DMS79 (cell line): ENCODE data around the gene PLOD1.
A peak's percentile ranks its signal among the peaks of the same experiment; 100 is the strongest.
"Not testable (repeated sequence)": the region's sequence is repeated elsewhere in the genome, so short reads cannot be mapped to it uniquely, and the experiment has no call there.

Experiments
- DNase-seq: peaks from one replicate; lab custom pipeline; 2025; lab: John Stamatoyannopoulos, UW

The PLOD1 gene

GRCh38 chr1:11934302-11935056 lies at the start of gene PLOD1:
PLOD1 (plus strand) TSS chr1:11934717; CDS start chr1:11934780, 63 bp downstream.
- DNase-seq = peak; percentile 88

DNA sequence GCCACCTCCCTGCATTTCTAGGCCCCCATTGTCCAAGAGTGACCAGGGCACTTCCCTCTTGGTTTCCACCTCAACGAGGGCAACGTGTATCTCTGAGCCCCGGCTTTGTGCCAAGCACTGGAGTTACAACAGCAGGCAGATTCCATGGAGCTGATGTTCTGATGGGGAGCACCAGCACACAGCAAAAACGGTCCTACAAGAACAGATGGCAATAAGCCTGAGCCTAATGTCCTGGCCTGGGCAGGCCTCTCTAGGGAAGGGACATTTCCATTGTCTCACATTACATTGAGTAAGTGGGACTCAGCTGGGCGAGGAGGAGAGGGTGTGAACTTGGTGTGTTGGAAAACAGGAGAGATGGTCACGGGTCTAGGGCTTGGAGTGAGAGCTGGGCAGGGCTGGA lies 48.6 kb upstream of the PLOD1 start:
- DNase-seq = no peak

DNA sequence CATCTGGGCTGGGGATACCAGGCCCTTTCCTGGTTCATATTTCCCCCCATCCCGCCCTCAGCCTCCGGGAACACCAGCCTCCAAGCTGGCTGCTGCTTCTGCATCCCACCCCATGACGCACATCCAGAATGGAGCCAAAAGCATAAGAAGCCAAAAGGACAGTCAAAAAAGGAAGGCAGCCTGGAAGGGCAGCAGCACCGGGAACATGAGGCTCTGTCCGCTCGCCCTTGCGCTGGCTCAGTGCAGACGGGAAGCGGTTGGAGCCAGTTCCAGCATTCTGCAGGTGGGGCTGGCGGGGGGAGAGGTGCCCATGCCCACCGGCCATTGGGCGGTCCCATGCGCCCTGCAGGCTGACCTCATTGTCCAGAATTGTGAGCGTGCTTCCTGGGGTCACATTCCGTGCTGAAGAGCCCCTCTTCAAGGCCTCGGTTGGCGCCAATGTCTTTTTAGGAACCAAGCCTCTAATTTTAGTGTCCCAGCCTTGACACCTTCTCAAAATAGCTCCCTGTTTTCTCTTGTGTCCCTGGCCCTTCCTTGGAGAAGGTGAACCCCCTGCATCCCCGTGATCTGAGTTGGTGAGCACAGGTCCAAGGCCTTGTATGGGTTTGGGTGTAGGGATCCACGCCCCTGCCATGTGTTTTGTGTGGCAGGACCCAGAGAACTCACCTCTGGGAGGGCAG lies 47.4 kb upstream of the PLOD1 start:
- no peak for DNase-seq

GRCh38 chr1:11887666-11888007 lies 46.9 kb upstream of the PLOD1 start:
- DNase-seq = no peak

- no peak for DNase-seq
Observed at GRCh38 chr1:11888206-11888876, 46.2 kb upstream of the PLOD1 start.

GRCh38 chr1:11888877-11889208 lies 45.7 kb upstream of the PLOD1 start:
- DNase-seq = no peak

DNA sequence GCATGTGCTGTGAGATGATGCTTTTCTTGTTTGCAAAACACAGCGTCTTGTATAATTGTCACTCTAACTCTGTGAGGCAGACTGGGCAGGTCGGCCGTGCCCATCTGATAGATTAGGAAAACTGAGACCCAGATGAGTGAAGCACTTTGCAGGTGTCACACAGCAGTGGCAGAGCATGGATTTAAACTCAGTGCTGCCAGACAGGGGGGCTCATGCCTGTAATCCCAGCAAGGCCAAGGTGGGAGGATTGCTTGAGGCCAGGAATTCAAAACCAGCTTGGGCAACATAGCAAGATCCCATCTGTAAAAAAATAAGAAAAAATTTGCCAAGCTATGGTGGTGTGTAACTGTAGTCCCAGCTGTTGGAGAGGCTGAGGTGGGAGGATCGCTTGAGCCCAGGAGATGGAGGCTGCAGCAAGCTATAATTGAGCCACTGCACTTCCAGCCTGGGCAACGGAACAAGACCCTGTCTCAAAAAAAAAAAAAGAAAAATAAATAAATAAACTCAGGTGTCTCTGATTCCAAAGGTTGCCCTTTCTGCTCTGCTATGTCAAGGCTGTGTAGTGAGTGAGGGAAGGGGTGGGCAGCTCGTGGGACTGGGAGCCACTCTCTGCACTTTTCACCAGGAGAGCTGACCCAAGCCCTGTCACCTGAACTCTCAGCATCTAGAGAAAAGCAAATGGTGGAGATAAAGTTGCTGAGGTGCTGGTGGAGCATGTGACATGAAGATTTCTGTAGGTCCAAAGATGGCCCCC lies 42.9 kb upstream of the PLOD1 start:
- DNase-seq = no peak

- peak; percentile 41 for DNase-seq
Observed at GRCh38 chr1:11893907-11894251, 40.6 kb upstream of the PLOD1 start.

DNA sequence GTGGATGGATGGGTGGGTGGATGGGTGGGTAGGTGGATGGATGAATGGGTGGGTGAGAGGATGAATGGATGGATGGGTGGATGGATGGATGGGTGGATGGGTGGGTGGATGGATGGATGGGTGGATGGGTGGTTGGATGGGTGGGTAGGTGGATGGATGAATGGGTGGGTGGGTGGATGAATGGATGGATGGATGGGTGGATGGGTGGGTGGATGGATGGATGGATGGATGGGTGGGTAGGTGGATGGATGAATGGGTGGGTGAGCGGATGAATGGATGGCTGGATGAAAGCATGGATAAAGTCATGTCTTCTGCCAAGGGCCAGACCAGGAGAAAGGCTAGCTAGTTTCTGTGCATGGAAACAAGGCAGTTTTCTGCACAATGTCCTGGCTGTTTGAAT lies 40.0 kb upstream of the PLOD1 start:
- DNase-seq = not testable (repeated sequence)

DNA sequence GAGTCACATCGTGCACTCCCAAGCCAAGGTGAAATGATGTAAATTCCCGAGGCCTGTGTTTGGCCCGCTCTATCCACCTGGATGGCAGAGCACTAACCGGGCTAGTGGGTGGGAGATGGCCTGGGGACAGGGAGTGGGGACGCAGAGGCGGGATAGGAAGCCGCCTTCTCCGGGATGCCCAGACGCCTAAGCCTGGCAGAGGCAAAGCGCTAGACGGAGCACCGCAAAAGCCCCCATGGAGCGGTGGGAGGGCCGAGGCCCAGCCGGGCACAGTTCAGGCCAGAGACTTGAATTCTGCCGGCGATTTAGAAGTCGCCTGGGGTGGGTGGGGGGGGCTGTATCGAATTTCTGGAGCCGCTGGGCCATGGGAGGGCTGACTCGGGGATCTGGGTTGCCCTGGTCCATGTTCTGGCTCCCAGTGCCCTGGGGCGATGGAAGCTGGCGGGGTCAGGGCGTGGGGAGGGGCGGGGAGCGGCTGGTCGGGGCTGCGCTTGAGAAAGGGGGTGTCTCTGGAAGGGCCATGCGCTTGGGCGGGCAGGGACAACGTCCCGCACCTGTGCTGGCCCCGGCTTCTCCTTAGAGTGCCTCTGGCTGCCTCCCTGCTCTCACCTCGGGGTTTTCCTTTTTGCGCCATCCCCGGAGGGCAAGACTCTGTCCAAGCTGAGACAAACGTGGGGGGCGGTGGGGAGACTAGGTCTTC lies 36.3 kb upstream of the PLOD1 start:
- no peak for DNase-seq

DNA sequence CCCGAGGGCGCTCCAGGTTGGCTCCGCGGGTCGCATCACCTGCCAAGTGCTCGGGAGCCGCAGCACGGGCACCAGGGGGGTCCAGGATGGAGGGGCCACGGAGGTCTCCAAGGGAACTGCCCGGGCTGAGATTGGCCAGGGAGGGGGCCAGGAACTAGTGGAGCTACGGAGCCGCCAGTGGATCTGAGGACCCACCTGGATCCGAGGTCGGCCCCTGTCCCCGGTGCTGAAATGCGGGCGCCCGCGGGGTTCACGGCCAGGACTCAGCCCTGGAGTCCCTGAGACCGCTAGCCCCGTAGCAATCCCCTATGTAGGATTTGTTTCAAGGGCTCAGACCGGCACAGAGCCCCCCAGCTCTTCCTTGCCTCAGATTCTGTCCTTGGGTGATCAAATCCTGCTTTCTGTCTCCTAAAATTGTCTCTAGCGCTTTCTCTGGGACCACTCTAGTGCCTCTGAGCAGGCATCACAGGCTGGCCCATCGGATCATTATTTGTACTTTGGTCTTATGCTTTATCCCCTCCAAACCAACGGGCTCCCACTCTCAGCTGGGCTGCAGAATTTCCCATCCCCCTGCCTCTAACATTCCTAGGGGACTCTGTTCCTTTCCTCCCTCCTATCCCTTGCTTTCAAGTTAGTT lies 35.6 kb upstream of the PLOD1 start:
- DNase-seq = no peak

- DNase-seq = not testable (repeated sequence)
Observed at GRCh38 chr1:11901446-11901845, 33.1 kb upstream of the PLOD1 start.

GRCh38 chr1:11903210-11903609 lies 31.3 kb upstream of the PLOD1 start:
- DNase-seq = no peak

GRCh38 chr1:11904156-11904555 lies 30.4 kb upstream of the PLOD1 start:
- not testable (repeated sequence) for DNase-seq

- DNase-seq = no peak
Observed at GRCh38 chr1:11904978-11905377, 29.5 kb upstream of the PLOD1 start.

DNA sequence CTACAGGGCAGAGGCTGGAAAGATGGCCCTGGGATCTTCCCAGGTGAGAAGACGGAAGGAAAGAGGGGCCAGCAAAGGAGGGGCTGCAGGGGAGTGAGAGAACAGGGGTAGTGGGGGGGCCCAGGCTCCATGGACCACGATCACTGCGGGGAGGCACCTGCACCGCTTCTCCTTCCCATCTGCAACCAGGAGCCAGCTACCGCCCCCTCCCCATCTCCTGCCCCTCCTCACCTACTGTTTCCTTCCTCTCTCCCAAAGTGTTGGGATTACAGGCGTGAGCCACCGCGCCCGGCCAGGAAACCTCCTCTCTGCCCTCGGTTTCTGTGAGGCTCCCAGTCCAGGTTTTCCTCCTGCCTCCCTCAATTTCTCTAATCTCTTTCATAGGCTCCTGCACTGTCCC lies 27.6 kb upstream of the PLOD1 start:
- DNase-seq = no peak

DNA sequence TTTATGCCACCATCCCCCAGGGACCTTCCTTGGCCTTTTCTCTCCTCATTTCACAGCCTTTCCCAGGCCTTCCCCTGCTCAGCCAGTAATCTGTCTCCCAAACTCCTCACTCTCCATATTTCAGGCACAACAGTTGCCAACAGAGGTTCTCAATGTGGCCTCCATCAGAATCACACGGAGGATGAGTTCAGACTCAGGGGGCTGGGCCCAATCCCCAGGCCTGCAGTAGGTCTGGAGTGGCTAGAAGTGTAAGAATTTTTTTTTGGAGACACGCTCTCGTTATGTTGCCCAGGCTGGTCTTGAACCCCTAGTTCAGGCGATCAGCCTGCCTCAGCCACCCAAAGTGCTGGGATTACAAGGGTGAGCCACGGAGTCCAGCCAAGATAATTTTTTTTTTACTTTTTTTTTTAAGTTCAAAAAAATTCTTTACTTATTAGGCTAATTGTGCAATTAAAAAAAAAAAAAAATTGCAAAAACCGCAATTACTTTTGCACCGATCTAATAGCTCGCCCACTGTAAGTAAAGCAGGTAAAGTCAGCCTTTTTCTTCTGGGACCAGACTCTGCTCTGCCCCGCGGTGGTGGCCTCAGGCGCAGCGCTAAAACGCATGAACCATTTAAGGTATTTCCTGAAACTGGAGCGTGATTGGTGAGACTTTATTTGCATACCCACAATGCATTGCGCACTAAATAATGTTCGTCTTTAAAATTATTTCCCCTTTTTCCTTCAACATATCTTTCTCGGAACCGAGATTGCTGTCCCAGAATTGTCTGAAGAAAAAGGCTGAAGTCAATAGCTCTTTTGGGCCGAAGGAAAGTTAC lies 27.0 kb upstream of the PLOD1 start:
- DNase-seq = peak; percentile 92

DNA sequence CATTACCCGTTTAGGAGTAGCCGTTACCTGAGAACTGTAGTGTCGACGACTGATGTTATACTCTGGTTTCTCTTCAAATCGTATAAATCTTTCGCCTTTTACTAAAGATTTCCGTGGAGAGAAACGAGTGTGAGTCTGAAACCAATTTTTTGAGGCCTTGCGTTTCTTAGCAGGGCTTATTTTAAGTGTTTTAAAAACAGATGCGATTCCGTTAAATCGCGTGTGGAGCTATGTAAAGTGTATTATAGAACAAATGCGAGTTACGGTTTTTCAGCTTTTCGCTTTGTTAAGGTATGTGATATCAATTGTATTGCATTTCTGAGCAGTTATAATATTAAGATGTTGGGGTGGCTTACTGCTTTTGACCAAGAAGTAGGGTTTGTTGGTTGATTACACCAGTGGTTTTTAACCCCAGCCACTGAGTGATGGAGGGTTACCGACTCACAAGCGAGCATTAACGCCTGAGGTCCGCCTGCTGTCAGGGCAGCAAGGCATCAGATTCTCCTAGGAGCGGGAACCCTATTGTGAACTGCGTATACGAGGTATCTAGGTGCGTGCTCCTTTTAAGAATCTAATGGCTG lies 26.3 kb upstream of the PLOD1 start:
- peak; percentile 100 for DNase-seq

DNA sequence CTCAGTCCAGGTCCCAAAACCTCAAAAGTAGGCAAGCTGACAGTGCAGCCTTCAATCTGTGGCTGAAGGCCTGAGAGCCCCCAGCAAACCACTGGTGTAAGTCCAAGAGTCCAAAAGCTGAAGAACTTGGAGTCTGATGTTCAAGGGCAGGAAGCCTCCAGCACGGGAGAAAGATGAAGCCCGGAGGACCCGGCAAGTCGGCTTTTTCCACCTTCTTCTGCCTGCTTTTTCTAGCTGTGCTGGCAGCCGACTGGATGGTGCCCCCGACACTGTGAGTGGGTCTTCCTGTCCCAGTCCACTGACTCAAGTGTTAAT lies 23.6 kb upstream of the PLOD1 start:
- not testable (repeated sequence) for DNase-seq

DNA sequence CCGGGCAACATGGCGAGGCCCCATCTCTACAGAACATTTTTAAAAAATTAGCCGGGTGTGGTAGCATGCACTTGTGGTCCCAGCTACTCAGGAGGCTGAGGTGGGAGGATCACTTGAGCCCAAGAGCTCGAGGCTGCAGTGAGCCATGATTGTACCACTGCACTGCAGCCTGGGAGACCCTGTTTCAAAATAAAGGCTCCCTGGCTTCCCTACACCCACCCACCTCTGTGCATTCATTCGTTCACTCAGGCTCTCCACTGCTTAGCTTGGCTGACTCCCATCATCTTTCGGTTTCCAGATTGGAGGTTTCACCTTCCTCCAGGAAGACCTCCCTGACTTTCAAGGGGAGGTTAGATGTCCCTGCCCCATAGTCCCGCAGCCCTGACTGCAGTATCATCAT lies 22.5 kb upstream of the PLOD1 start:
- no peak for DNase-seq
